ENCODE measurements around the gene MTERF4.
A peak's percentile ranks its signal among the peaks of the same experiment; 100 is the strongest.

Gene MTERF4

DNA sequence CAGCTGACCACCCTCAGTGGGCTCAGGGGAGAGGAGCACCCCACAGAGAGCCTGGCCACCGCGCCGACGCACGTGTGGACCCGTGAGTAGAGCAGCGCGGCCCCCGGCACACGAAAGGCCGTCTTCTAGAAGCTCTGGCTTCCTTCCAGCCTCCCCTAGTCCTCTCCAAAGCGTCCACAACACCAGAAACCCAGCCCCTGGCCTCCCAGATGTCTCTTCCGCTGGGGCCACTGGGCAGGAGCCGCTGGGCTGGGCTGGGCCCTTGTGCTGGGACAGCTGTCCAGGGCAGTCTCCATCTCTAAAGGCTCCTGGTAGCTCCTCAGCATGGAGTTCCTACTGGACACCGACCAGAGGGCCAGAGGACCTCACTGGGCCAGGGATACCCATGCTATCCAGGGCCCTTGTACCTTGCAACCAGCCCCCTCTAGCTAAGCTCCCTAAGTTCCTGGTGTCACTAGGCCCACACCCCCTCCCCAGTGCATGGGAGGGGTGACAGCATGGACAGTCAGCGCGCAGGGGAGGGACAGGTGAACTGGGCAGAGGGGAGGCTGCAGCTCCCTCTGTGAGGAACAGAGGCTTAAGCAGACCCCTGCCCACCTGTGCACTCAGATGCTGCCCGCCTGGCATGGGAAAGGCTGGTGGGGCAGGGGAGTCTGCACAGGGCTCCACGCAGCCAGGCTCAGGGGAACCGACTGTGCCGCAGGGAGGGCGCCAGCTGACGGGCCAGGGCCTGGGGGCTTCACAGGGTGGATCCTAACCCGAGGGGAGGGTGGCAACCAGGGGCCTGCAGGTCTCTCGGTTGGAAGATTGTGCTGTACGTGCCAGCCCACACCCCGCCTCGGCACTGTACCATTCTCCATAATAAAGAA lies 32.9 kb downstream of the MTERF4 start:
- no peak for DNase-seq

GRCh38 chr2:241068136-241068941 lies 33.7 kb downstream of the MTERF4 start:
- DNase-seq = no peak

- DNase-seq = no peak
Observed at GRCh38 chr2:241067501-241068135, 34.5 kb downstream of the MTERF4 start.

- DNase-seq = no peak
Observed at GRCh38 chr2:241066893-241067341, 35.2 kb downstream of the MTERF4 start.

DNA sequence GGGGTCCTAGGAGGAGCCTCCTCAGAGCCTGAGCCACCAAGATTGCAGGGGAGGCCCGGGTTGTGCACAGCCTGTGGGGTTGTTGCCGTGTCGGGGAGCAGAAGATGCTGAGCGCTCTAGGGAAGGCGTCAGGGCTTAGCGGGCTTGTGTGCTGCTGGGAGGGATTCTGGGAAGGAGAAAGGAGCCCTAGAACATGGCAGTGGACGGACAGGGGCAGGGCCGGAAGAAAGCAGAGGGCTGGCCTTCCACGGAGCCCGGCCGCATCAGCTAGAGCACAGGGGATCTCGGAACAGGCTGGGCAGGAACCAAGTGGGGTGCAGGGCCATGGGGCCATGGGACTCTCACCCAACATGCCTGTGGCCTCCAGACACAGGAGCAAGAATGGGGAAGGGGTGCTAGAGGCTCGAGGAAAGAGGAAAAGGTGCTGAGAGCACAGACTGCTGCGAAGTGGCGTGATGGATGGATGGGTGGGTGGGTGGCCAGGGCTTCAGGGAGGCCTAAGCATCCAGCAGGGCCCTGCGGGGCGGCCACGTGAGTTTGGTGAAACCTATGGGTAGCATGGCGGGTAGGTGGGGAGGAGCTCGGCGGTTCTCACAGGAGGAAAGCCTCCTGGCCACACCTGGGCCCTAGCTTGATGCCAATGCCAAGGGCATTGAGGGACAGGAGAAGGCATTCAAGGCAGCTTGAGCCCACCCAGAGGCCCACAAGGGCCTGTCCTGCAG lies 35.8 kb downstream of the MTERF4 start:
- no peak for DNase-seq

GRCh38 chr2:241065355-241065803 lies 36.7 kb downstream of the MTERF4 start:
- DNase-seq = no peak

DNA sequence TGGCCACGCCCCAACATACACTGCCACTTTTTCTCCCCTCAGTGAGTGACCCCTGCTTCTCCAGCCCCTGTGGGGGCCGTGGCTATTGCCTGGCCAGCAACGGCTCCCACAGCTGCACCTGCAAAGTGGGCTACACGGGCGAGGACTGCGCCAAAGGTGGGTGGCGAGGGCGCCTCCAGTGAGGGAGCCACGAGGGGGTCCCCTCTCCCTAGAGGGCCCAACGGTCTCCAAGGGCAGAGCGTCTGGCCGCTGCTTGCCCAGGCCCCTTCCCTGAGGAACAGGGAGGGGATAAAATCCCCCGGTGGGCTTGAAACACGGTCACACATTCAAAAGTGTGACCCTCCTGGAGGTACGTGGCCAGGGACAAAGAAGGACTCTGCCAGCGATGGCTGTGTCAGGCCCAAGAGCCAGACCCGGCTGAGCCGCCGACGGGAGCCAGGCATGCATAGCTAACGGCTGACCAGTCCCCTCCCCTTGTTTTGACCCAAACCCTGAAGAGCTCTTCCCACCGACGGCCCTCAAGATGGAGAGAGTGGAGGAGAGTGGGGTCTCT lies 37.2 kb downstream of the MTERF4 start:
- no peak for DNase-seq

DNA sequence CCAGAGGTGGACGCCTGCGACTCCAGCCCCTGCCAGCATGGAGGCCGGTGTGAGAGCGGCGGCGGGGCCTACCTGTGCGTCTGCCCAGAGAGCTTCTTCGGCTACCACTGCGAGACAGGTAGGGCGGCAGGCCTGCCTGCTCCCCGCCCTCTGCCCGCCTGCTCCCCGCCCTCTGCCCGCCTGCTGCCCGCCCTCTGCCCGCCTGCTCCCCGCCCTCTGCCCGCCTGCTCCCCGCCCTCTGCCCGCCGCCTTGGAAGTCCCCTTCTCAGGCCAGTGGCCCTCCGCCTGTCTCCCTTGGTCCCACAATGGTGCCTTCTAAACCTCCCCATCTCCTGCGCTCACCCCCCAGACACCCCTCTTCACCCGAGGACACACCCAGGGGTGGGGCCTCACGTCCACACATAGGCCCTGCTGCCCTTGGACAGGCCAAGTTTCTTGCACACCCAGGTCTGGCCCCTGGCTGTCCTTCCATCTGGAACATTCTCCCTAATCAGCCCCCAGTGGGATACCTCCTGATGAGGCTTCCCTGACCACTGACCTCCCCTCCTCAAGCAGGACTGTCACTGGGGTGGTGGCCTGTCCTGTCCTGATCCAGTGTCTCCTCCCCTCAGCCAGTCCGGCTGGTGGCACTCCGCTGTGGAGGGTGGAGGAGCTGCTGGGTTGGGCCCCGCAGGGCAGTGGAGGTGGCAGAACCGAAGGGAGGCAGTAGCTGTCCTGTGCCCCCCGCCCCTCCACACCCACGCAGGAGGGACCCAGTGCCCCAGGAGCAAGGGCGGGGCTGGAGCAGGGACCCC lies 37.9 kb downstream of the MTERF4 start:
- DNase-seq = peak in 3 of 5 experiments; percentile 13 to 39 (median 38)

DNA sequence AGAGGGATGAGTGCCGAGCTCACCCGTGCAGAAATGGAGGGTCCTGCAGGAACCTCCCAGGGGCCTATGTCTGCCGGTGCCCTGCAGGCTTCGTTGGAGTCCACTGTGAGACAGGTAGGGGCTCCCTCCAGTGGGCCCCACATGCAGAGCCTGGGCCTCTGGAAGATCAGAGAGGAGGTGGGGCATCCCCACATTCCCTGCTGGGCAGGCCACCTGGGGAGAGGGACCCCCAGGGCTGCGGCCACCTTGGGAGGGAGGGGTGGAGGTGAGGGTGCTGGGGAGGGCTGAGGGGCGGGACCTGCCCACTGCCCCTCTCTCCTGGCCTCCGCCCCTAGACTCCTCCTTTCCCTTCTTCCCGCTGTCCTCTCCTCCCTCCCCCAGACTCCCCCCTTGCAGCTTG lies 38.5 kb downstream of the MTERF4 start:
- DNase-seq = no peak

- no peak for DNase-seq
Observed at GRCh38 chr2:241063093-241063551, 39.0 kb downstream of the MTERF4 start.

DNA sequence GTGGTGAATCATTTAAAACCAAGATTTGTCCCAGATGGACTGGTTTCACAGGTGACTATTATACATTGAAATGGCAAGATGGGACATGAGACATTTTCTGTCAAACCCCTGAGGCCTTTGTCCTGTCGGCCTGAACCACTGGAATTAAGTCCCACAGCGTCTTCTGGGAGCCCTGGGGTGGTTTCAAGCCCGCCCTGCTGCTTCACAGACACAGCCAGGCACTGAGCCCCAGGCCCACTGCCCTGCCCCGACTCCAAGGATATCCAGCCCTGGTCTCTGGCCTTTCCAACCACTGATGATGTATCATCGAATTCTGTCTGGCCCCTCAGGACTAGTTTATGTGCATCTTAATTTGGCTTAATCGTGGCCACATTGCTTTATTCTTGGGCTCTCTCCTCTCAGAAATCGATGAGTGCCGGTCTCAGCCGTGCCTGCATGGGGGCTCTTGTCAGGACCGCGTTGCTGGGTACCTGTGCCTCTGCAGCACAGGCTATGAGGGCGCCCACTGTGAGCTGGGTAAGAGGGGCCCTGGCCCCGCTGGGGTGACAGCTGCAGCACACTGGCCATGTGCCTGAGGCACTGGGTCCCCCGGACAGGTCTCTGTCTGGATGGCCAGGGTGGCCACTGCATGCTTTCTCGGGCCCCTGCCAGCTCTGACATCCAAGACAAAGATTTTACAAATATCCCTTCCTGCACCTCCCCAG lies 39.5 kb downstream of the MTERF4 start:
- DNase-seq = no peak

- no peak for DNase-seq
Observed at GRCh38 chr2:241061275-241061674, 40.8 kb downstream of the MTERF4 start.

DNA sequence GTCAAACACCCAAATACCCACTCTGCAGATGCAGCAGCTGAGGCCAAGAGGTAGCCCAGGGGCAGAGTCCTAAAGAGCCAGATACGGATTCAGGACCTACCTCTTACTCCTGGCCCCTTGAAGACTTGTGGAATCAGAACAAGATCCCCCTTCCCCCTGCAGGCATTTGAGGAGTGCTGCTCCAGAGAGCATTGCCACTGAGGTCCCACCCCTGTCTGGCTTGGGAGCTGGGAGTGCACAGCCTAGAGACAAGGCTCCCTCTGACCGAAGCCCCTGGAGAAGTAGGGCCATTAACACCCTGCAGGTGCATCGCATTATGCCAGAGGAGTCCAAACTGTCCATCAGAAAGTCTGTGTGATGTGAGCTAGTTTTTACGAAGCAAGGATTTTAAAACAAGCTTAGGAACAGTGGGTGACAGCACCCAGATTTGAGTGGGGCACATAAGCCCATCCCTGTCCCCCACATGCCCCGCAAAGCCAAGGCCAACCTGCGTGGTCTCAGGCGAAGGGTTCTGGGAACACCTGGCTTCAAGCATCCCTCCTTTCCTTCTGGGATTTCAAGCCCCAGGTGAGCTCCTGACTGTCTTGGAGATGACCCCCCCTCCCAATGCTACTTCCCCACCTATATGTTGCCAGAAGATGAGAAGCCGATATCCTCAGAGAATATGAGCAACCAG lies 48.4 kb downstream of the MTERF4 start:
- no peak for DNase-seq

GRCh38 chr2:241052677-241053360 lies 49.3 kb downstream of the MTERF4 start:
- DNase-seq = no peak

DNA sequence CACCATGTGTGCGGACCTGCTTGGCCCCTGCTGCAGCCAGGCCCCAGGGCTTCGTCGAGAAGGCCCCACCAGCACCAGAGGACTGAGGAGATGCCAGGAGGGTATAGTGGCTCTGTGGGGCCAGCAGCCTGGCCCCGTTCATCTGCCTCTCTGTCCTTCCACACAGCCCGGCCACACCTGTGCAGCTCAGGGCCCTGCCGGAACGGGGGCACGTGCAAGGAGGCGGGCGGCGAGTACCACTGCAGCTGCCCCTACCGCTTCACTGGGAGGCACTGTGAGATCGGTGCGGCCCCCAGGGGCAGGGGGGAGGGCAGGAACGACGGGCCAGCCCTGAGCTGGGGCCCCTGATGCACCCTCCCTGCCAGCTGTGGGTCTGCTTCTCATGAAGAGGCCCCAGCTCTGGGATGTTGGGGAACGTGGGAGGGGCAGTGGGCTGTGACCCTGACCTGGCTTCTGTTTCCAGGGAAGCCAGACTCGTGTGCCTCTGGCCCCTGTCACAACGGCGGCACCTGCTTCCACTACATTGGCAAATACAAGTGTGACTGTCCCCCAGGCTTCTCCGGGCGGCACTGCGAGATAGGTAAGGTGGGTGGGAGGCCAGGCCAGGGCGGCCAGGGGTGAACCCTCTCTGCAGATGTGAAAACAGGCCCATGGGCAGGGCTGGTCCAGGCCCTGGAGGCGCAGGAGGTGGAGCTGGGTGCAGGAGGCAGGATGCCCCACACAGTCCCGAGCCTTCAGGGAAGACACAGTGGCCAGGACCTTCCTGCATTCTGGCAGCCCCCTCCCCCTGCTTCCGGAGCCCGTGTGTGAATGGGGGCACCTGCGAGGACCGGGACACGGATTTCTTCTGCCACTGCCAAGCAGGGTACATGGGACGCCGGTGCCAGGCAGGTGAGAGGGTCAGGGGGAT lies 50.3 kb downstream of the MTERF4 start:
- no peak for DNase-seq

DNA sequence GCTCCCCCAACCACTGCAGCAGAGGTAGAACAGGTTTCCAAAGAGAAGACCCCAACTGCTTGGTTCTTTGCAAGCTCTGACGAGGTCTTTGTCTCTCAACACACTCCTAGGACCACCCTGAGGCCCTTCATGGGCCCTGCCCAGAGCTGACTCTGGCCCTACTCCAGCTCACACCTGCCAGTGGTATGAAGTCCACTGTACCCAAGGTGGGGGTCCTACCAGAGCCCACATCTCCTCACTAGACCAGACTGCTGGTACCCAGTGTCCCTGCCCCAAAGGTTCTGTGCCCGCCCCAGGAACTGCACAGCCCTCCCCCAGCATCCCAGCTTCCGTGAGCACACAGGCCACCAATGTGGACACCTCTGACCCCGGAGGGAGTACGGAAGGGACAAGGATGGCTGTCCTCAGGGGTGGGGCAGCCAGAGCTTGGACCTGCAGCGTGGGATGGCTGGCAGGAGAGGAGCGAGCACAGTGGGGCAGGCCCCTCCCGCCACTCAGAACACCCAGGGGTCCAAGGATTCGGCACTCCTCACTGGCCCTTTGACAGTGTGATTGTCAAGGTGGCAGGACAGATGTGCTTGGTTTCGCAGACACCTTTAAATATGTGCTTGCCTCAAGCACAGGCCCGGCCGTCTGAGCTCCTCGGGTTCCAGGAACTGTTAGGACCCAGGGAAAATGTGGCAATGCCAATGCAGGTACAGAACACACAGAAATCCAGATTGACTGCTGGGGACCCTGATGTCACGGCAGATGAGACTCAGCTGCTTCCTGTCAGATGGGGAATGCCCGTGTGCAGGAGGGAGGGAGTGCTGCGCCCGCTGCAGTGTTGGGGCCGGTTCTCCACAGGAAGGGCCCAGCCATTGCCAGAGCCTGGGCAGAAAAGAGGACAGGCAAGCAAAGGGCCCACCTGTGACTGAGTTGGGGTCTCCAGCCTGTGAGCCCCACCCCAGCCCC lies 51.2 kb downstream of the MTERF4 start:
- no peak for DNase-seq

Measured in T-helper 2 cell (primary cell).